ENCODE results near the gene MTFR2. TPM values are rescaled to one million over a fixed set of nuclear protein-coding genes. Genes with fewer than 3 reads are reported as not detected.

Gene MTFR2
- total and polyA plus RNA-seq, 4 donors: 0.08 to 3.6 (median 0.21) TPM

DNA sequence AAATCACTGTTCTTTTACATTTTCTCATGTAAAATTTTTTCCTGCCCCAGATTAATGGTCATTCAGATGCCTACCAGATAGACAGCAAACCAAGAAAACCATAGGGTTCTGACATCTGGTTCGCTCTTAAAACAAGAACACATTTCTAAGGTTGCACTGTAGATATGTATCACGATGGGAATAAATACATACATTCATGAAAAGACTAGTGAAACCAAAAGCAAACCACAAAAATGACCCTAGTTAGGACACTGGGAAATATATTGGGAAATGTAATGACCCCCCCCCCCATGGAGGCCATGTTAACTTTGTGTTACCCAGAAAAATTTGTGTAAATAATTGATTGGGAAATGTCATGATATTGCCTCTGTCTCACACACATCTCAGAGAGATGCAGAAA, 37.5 kb downstream of the MTFR2 start:
- H3K27me3 ChIP-seq (ENCODE audit: control insufficient read depth in 4 of 4, insufficient read depth in 4 of 4, low read length in 3 of 4): no peaks in the 10 kb centered on the region
- DNase-seq (ENCODE audit: low spot score): no peak
- no peak overlapping the region for H3K27ac ChIP-seq (ENCODE audit: low read depth in 1 of 2, low read length in 2 of 2)
- H3K9ac ChIP-seq (ENCODE audit: low read depth in 1 of 2, low read length in 2 of 2): no peak overlapping the region
- H3K9me3 ChIP-seq (ENCODE audit: control insufficient read depth in 4 of 4, low read length in 3 of 4): no peaks in the 10 kb centered on the region
- 97% methylated on average over 2 of the region's 2 CpGs for WGBS
- no peak for TF ChIP-seq TAF1 (conservative IDR thresholded peaks at IDR 0.05)
- no peak for TF ChIP-seq SP1 (IDR thresholded peaks at IDR 0.05)
- TF ChIP-seq HNF4A (conservative IDR thresholded peaks at IDR 0.05): no peak
- no peak for TF ChIP-seq RXRA (IDR thresholded peaks at IDR 0.05)
- TF ChIP-seq, protein P1, sequence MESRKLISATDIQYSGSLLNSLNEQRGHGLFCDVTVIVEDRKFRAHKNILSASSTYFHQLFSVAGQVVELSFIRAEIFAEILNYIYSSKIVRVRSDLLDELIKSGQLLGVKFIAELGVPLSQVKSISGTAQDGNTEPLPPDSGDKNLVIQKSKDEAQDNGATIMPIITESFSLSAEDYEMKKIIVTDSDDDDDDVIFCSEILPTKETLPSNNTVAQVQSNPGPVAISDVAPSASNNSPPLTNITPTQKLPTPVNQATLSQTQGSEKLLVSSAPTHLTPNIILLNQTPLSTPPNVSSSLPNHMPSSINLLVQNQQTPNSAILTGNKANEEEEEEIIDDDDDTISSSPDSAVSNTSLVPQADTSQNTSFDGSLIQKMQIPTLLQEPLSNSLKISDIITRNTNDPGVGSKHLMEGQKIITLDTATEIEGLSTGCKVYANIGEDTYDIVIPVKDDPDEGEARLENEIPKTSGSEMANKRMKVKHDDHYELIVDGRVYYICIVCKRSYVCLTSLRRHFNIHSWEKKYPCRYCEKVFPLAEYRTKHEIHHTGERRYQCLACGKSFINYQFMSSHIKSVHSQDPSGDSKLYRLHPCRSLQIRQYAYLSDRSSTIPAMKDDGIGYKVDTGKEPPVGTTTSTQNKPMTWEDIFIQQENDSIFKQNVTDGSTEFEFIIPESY (IDR thresholded peaks at IDR 0.05): no peak
- TF ChIP-seq HNF4G (IDR thresholded peaks at IDR 0.05): no peak
- TF ChIP-seq, protein P2, sequence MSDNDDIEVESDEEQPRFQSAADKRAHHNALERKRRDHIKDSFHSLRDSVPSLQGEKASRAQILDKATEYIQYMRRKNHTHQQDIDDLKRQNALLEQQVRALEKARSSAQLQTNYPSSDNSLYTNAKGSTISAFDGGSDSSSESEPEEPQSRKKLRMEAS (IDR thresholded peaks at IDR 0.05): no peak
- TF ChIP-seq FOXA1 (IDR thresholded peaks at IDR 0.05): no peak
- no peak for TF ChIP-seq NR2F2 (IDR thresholded peaks at IDR 0.05)
- TF ChIP-seq, protein P3, sequence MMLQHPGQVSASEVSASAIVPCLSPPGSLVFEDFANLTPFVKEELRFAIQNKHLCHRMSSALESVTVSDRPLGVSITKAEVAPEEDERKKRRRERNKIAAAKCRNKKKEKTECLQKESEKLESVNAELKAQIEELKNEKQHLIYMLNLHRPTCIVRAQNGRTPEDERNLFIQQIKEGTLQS (IDR thresholded peaks at IDR 0.05): no peak
- no peak for TF ChIP-seq EGR1 (IDR thresholded peaks at IDR 0.05; ENCODE audit: low read depth in 2 of 2)
- no peak for TF ChIP-seq FOXA2 (IDR thresholded peaks at IDR 0.05)
- TF ChIP-seq, protein P4, sequence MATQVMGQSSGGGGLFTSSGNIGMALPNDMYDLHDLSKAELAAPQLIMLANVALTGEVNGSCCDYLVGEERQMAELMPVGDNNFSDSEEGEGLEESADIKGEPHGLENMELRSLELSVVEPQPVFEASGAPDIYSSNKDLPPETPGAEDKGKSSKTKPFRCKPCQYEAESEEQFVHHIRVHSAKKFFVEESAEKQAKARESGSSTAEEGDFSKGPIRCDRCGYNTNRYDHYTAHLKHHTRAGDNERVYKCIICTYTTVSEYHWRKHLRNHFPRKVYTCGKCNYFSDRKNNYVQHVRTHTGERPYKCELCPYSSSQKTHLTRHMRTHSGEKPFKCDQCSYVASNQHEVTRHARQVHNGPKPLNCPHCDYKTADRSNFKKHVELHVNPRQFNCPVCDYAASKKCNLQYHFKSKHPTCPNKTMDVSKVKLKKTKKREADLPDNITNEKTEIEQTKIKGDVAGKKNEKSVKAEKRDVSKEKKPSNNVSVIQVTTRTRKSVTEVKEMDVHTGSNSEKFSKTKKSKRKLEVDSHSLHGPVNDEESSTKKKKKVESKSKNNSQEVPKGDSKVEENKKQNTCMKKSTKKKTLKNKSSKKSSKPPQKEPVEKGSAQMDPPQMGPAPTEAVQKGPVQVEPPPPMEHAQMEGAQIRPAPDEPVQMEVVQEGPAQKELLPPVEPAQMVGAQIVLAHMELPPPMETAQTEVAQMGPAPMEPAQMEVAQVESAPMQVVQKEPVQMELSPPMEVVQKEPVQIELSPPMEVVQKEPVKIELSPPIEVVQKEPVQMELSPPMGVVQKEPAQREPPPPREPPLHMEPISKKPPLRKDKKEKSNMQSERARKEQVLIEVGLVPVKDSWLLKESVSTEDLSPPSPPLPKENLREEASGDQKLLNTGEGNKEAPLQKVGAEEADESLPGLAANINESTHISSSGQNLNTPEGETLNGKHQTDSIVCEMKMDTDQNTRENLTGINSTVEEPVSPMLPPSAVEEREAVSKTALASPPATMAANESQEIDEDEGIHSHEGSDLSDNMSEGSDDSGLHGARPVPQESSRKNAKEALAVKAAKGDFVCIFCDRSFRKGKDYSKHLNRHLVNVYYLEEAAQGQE (IDR thresholded peaks at IDR 0.05): no peak
- TF ChIP-seq, protein P5, sequence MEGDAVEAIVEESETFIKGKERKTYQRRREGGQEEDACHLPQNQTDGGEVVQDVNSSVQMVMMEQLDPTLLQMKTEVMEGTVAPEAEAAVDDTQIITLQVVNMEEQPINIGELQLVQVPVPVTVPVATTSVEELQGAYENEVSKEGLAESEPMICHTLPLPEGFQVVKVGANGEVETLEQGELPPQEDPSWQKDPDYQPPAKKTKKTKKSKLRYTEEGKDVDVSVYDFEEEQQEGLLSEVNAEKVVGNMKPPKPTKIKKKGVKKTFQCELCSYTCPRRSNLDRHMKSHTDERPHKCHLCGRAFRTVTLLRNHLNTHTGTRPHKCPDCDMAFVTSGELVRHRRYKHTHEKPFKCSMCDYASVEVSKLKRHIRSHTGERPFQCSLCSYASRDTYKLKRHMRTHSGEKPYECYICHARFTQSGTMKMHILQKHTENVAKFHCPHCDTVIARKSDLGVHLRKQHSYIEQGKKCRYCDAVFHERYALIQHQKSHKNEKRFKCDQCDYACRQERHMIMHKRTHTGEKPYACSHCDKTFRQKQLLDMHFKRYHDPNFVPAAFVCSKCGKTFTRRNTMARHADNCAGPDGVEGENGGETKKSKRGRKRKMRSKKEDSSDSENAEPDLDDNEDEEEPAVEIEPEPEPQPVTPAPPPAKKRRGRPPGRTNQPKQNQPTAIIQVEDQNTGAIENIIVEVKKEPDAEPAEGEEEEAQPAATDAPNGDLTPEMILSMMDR (IDR thresholded peaks at IDR 0.05; ENCODE audit: low read depth, low read length, missing input control): no peak
- H3K36me3 ChIP-seq (ENCODE audit: control insufficient read depth in 4 of 4, insufficient read depth in 3 of 4, low read depth in 1 of 4, low read length in 3 of 4): no peaks in the 10 kb centered on the region
- no peak overlapping the region for H3K4me3 ChIP-seq (ENCODE audit: low read depth in 1 of 3, low read length in 3 of 3)
- H3K4me1 ChIP-seq (ENCODE audit: control insufficient read depth in 4 of 4, insufficient read depth in 4 of 4, low read length in 3 of 4): no peaks in the 10 kb centered on the region

DNA sequence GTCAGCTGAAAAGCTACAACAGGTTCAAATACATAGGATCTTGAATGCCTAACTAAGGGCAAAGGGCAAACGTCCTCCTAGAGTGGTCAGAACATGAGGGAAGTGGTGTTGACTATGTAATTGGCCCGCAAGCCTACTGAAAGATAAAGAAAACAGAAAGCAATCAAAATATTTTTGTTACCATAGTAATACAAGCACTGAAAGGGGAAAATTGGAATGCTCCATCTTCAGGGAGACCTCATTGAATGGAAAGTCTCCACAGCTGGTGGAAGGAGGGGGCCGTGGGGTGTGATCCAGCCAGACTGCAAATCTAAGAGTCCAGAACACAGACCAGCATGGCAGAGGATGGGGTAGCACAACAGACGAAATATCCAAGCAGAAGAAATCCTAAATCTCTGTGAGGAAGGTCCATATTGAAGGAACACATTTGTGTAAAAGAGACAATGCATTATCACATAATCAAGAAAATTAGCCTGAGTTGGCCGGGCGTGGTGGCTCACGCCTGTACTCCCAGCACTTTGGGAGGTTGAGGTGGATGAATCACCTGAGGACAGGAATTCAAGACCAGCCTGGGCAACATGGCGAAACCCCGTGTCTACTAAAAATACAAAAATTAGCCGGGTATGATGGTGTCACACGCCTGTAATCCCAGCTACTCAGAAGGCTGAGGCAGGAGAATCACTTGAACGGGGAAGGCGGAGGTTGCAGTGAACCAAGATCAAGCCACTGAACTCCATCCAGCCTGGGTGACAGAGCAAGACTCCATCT, 39.5 kb downstream of the MTFR2 start:
- Histone ChIP-seq H3K36me3 (ENCODE audit: control insufficient read depth in 4 of 4, insufficient read depth in 3 of 4, low read depth in 1 of 4, low read length in 3 of 4) (no peaks in the 10 kb centered on the region), H3K4me3 (ENCODE audit: low read depth in 1 of 3, low read length in 3 of 3) (no peak overlapping the region), H3K27ac (ENCODE audit: low read depth in 1 of 2, low read length in 2 of 2) (no peak overlapping the region), H3K27me3 (ENCODE audit: control insufficient read depth in 4 of 4, insufficient read depth in 4 of 4, low read length in 3 of 4) (no peaks in the 10 kb centered on the region), H3K9me3 (ENCODE audit: control insufficient read depth in 4 of 4, low read length in 3 of 4) (no peaks in the 10 kb centered on the region), H3K4me1 (ENCODE audit: control insufficient read depth in 4 of 4, insufficient read depth in 4 of 4, low read length in 3 of 4) (no peaks in the 10 kb centered on the region), H3K9ac (ENCODE audit: low read depth in 1 of 2, low read length in 2 of 2) (no peak overlapping the region)
- 92% methylated on average over 13 of the region's 13 CpGs for WGBS
- DNase-seq (ENCODE audit: low spot score): no peak
- TF ChIP-seq, protein P4 (IDR thresholded peaks at IDR 0.05): no peak
- TF ChIP-seq RAD21 (IDR thresholded peaks at IDR 0.05) (no peak), TAF1 (conservative IDR thresholded peaks at IDR 0.05) (no peak), HNF4A (conservative IDR thresholded peaks at IDR 0.05) (no peak), FOXA1 (IDR thresholded peaks at IDR 0.05) (no peak), SP1 (IDR thresholded peaks at IDR 0.05) (no peak), FOXA2 (IDR thresholded peaks at IDR 0.05) (no peak), YY1 (IDR thresholded peaks at IDR 0.05) (no peak), EGR1 (IDR thresholded peaks at IDR 0.05; ENCODE audit: low read depth in 2 of 2) (no peak), RXRA (IDR thresholded peaks at IDR 0.05) (no peak), HNF4G (IDR thresholded peaks at IDR 0.05) (no peak)
- TF ChIP-seq, protein P1 (IDR thresholded peaks at IDR 0.05): no peak
- TF ChIP-seq, protein P2 (IDR thresholded peaks at IDR 0.05): no peak
